ENCODE results near the gene POLR2C.

The POLR2C gene

GRCh38 chr16:57479976-57480753, 17.7 kb downstream of the POLR2C start:
- Histone ChIP-seq H2AFZ (ENCODE audit: low read length) (no peak overlapping the region), H3K4me1 (ENCODE audit: insufficient read depth, low read length, poor library complexity, severe bottlenecking) (peaks cover 45% of the 10 kb centered on the region), H3K4me2 (ENCODE audit: low read depth, low read length, poor library complexity, severe bottlenecking) (no peak overlapping the region), H3K79me2 (ENCODE audit: insufficient read depth, low read length) (no peaks in the 10 kb centered on the region), H3K27me3 (ENCODE audit: insufficient read depth, low read length, poor library complexity, severe bottlenecking) (no peaks in the 10 kb centered on the region), H3K9ac (ENCODE audit: low read depth, low read length, poor library complexity, severe bottlenecking) (no peak overlapping the region), H4K20me1 (ENCODE audit: insufficient read depth, low read length, poor library complexity, severe bottlenecking) (no peaks in the 10 kb centered on the region), H3K9me2 (replicated peaks; ENCODE audit: low read depth, low read length) (no peaks in the 10 kb centered on the region), H3K9me3 (ENCODE audit: insufficient read depth, low read depth, low read length) (no peaks in the 10 kb centered on the region), H3K36me3 (ENCODE audit: insufficient read depth, low read length) (no peaks in the 10 kb centered on the region), H3F3A (ENCODE audit: low read depth) (no peaks in the 10 kb centered on the region), H3K4me3 (ENCODE audit: low read length, poor library complexity, severe bottlenecking) (no peak overlapping the region)
- TF ChIP-seq CTCF (conservative IDR thresholded peaks at IDR 0.05; ENCODE audit: low read length) (no peak), EZH2phosphoT487 (IDR thresholded peaks at IDR 0.05; ENCODE audit: borderline replicate concordance) (no peak)

- TF ChIP-seq CTCF (conservative IDR thresholded peaks at IDR 0.05; ENCODE audit: low read length) (no peak), EZH2phosphoT487 (IDR thresholded peaks at IDR 0.05; ENCODE audit: borderline replicate concordance) (no peak)
- Histone ChIP-seq H3K9ac (ENCODE audit: low read depth, low read length, poor library complexity, severe bottlenecking) (no peak overlapping the region), H3K4me3 (ENCODE audit: low read length, poor library complexity, severe bottlenecking) (no peak overlapping the region), H3K9me2 (replicated peaks; ENCODE audit: low read depth, low read length) (no peaks in the 10 kb centered on the region), H4K20me1 (ENCODE audit: insufficient read depth, low read length, poor library complexity, severe bottlenecking) (no peaks in the 10 kb centered on the region), H3K4me2 (ENCODE audit: low read depth, low read length, poor library complexity, severe bottlenecking) (no peak overlapping the region), H2AFZ (ENCODE audit: low read length) (no peak overlapping the region), H3K9me3 (ENCODE audit: insufficient read depth, low read depth, low read length) (no peaks in the 10 kb centered on the region), H3K36me3 (ENCODE audit: insufficient read depth, low read length) (no peaks in the 10 kb centered on the region), H3K27me3 (ENCODE audit: insufficient read depth, low read length, poor library complexity, severe bottlenecking) (no peaks in the 10 kb centered on the region), H3K79me2 (ENCODE audit: insufficient read depth, low read length) (peaks cover 5% of the 10 kb centered on the region; the same call in 1 of the 2 replicates), H3F3A (ENCODE audit: low read depth) (no peaks in the 10 kb centered on the region), H3K4me1 (ENCODE audit: insufficient read depth, low read length, poor library complexity, severe bottlenecking) (peaks cover 48% of the 10 kb centered on the region)
Observed at GRCh38 chr16:57480754-57481230, 18.3 kb downstream of the POLR2C start.

- H2AFZ ChIP-seq (ENCODE audit: low read length), result no peak overlapping the region
- H3K79me2 ChIP-seq (ENCODE audit: insufficient read depth, low read length), result peaks cover 8% of the 10 kb centered on the region; the same call in 1 of the 2 replicates
- H3K4me2 ChIP-seq (ENCODE audit: low read depth, low read length, poor library complexity, severe bottlenecking), result no peak overlapping the region
- H3K4me1 ChIP-seq (ENCODE audit: insufficient read depth, low read length, poor library complexity, severe bottlenecking), result peaks cover 45% of the 10 kb centered on the region
- H3K9me3 ChIP-seq (ENCODE audit: insufficient read depth, low read depth, low read length), result no peaks in the 10 kb centered on the region
- no peaks in the 10 kb centered on the region for H3K36me3 ChIP-seq (ENCODE audit: insufficient read depth, low read length)
- H3K9me2 ChIP-seq (replicated peaks; ENCODE audit: low read depth, low read length), result no peaks in the 10 kb centered on the region
- H3K4me3 ChIP-seq (ENCODE audit: low read length, poor library complexity, severe bottlenecking), result no peak overlapping the region
- TF ChIP-seq CTCF (conservative IDR thresholded peaks at IDR 0.05; ENCODE audit: low read length), result no peak
- TF ChIP-seq EZH2phosphoT487 (IDR thresholded peaks at IDR 0.05; ENCODE audit: borderline replicate concordance), result no peak
- H3F3A ChIP-seq (ENCODE audit: low read depth), result no peaks in the 10 kb centered on the region
- no peaks in the 10 kb centered on the region for H4K20me1 ChIP-seq (ENCODE audit: insufficient read depth, low read length, poor library complexity, severe bottlenecking)
- H3K27me3 ChIP-seq (ENCODE audit: insufficient read depth, low read length, poor library complexity, severe bottlenecking), result no peaks in the 10 kb centered on the region
- H3K9ac ChIP-seq (ENCODE audit: low read depth, low read length, poor library complexity, severe bottlenecking), result no peak overlapping the region
Observed at GRCh38 chr16:57481421-57481820, 18.9 kb downstream of the POLR2C start.

All from Loucy (cell line).